ENCODE measurements around the gene PRKAG2.

PRKAG2 gene

DNA sequence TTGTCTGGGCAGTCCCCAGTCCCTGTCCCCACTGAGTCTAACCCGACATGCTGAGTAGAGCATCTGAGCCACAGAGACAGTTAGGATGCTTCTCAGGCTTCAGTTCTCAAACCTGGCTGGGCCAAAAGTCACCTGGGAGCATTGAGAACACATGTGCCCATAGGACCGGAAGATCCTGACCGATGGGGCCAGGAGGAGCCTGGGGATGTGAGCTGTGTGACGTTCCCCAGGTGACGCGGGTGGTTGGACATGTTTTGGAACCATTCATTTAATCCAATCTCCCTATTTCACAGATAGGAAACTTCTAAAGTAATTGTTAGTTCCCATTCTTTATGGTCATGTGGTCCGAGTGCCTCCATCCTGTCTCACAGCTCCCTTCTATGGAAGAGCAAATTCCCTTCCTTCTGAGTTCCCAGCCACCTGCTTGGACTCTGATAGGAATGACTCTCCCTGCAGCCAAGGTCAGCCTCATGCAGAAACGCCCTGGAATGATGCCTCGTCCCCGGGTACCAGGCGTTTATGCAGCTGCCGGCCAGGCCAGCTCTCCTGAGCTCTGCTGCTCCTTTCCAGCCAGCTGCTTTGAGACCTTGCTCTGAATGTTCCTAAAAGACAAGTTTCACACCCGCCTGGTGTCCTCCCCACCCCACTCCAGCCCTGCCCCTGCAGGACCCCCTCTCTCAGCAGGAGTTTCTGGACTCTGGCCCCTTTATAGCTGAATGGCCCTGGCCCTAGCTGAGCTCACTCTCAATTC is 190.7 kb downstream of the PRKAG2 start:
- H3K36me3 ChIP-seq (replicated peaks; ENCODE audit: low read depth, low read length) = no peaks in the 10 kb centered on the region
- H3K4me3 ChIP-seq (ENCODE audit: low read length) = no peak overlapping the region
- H3K27me3 ChIP-seq (ENCODE audit: low read depth, low read length) = peaks cover 12% of the 10 kb centered on the region
- no peak overlapping the region for H3K4me2 ChIP-seq (ENCODE audit: low read length)
- H3K79me2 ChIP-seq (ENCODE audit: low read length) = no peaks in the 10 kb centered on the region
- no peak for TF ChIP-seq EZH2phosphoT487 (IDR thresholded peaks at IDR 0.05; ENCODE audit: low read depth)
- TF ChIP-seq, protein P1, sequence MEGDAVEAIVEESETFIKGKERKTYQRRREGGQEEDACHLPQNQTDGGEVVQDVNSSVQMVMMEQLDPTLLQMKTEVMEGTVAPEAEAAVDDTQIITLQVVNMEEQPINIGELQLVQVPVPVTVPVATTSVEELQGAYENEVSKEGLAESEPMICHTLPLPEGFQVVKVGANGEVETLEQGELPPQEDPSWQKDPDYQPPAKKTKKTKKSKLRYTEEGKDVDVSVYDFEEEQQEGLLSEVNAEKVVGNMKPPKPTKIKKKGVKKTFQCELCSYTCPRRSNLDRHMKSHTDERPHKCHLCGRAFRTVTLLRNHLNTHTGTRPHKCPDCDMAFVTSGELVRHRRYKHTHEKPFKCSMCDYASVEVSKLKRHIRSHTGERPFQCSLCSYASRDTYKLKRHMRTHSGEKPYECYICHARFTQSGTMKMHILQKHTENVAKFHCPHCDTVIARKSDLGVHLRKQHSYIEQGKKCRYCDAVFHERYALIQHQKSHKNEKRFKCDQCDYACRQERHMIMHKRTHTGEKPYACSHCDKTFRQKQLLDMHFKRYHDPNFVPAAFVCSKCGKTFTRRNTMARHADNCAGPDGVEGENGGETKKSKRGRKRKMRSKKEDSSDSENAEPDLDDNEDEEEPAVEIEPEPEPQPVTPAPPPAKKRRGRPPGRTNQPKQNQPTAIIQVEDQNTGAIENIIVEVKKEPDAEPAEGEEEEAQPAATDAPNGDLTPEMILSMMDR (IDR thresholded peaks at IDR 0.05; ENCODE audit: low read depth, low read length) = no peak
- H3K4me1 ChIP-seq (ENCODE audit: low read length) = no peaks in the 10 kb centered on the region
- H3K9ac ChIP-seq (ENCODE audit: low read length) = no peak overlapping the region
- H2AFZ ChIP-seq (ENCODE audit: low read depth, low read length) = no peak overlapping the region
- H4K20me1 ChIP-seq (ENCODE audit: insufficient read depth, low read length) = no peaks in the 10 kb centered on the region
- no peaks in the 10 kb centered on the region for H3K9me3 ChIP-seq (ENCODE audit: insufficient read depth, low read length)
- no peak overlapping the region for H3K27ac ChIP-seq (ENCODE audit: low read length)

DNA sequence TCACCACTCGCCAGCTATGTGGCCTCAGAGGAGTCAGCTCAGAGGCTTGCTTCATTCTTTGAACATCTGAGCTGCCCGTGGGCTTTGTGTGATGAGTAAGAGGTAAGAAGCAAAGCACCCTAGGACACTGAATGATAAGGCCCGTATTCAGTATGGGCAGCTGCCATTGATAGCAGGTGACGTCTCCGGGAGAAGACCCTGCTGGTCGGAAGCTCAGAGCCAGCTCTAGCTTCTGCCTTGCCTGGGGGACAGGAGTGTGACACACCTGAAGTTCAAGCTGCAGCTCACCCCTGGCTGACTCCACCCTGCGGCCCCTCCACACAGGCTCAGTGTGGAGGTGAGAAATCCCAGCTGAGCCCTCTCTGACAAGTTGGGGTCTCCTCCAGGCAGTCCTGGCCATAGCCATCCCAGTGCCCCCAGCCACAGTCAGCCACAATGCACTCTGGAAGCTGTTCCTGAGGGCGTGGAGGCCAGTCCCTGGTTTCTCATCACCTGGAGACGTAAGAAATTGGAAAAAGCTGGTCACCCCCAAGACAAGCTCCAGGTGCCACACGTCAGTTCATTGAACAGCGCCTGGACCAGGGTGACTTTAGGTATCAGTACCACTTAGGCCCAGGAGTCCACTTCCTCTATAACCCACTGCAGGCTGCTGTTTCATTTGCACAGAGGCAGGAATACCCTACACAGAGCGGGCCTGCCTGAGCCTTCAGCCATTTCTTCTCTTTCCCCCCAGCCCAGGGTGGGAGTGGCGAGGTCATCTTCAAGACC is 192.3 kb downstream of the PRKAG2 start:
- Histone ChIP-seq H3K79me2 (ENCODE audit: low read length) (no peaks in the 10 kb centered on the region), H4K20me1 (ENCODE audit: insufficient read depth, low read length) (no peaks in the 10 kb centered on the region), H3K4me1 (ENCODE audit: low read length) (no peaks in the 10 kb centered on the region), H3K27ac (ENCODE audit: low read length) (no peak overlapping the region), H3K9ac (ENCODE audit: low read length) (no peak overlapping the region), H2AFZ (ENCODE audit: low read depth, low read length) (no peak overlapping the region), H3K36me3 (replicated peaks; ENCODE audit: low read depth, low read length) (no peaks in the 10 kb centered on the region), H3K4me3 (ENCODE audit: low read length) (no peak overlapping the region), H3K4me2 (ENCODE audit: low read length) (no peak overlapping the region), H3K27me3 (ENCODE audit: low read depth, low read length) (no peaks in the 10 kb centered on the region), H3K9me3 (ENCODE audit: insufficient read depth, low read length) (no peaks in the 10 kb centered on the region)
- no peak for TF ChIP-seq EZH2phosphoT487 (IDR thresholded peaks at IDR 0.05; ENCODE audit: low read depth)
- TF ChIP-seq, protein P1 (IDR thresholded peaks at IDR 0.05; ENCODE audit: low read depth, low read length) = no peak

DNA sequence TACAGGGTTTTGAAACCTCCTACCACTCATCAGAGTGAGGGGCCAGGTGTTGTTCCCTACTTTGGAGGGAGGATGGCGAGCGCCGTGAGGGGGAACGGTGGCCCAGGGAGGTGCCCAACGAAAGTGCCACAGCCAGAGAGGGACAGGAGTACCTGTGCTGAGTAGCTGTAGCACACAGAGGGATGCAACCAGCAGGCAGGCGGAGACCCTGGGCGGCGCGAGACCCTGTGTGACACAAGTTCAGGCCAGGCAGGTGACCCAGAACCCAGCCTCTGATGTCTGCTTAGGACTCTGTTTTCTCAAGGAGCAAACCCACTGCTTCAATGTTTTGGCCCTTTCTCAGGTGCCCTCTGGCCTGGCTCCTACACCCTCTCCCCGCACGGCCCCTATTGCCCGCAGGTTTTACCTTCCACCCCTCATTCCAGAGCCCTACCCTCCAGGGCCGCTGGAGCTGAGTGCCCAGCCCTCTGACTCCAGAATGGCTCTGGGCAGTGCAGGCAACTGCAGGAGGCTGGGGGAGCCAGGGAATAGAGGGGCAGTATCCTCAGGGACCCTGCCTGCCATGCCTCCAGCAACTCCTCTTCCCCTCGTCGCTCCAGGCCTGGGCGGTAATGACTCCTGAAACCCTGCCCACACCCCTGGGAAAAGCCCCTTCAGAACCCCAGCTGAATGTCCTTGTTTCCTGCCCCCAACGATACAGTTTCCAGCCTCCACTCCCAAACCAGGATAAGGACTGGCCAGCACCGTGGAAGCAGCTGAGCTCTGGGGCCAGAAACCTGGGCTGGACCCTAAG is 193.1 kb downstream of the PRKAG2 start:
- H3K9ac ChIP-seq (ENCODE audit: low read length) = no peak overlapping the region
- H3K27ac ChIP-seq (ENCODE audit: low read length) = no peak overlapping the region
- no peak overlapping the region for H3K4me3 ChIP-seq (ENCODE audit: low read length)
- H3K4me2 ChIP-seq (ENCODE audit: low read length) = no peak overlapping the region
- H3K4me1 ChIP-seq (ENCODE audit: low read length) = no peaks in the 10 kb centered on the region
- no peaks in the 10 kb centered on the region for H3K79me2 ChIP-seq (ENCODE audit: low read length)
- no peak overlapping the region for H2AFZ ChIP-seq (ENCODE audit: low read depth, low read length)
- no peaks in the 10 kb centered on the region for H3K27me3 ChIP-seq (ENCODE audit: low read depth, low read length)
- H4K20me1 ChIP-seq (ENCODE audit: insufficient read depth, low read length) = no peaks in the 10 kb centered on the region
- H3K36me3 ChIP-seq (replicated peaks; ENCODE audit: low read depth, low read length) = no peaks in the 10 kb centered on the region
- no peak for TF ChIP-seq EZH2phosphoT487 (IDR thresholded peaks at IDR 0.05; ENCODE audit: low read depth)
- TF ChIP-seq, protein P1 (IDR thresholded peaks at IDR 0.05; ENCODE audit: low read depth, low read length) = no peak
- H3K9me3 ChIP-seq (ENCODE audit: insufficient read depth, low read length) = no peaks in the 10 kb centered on the region
